Sigmoid colon (tissue), 4 donors: ENCODE results near the gene HLA-DOB.

Experiments used
- EP300 ChIP-seq, 4 donors: sonication (generic); formaldehyde crosslinking; IDR thresholded peaks; one replicate each; pipeline ENCODE4 v1.6.1; 2017; ENCODE audit warnings: antibody characterized with exemption in 4 of 4
- POLR2A ChIP-seq, 2 donors: fragments of 450-650 bp; IDR thresholded peaks; one replicate each; pipeline ENCODE4 v1.6.1; 2016; ENCODE audit warnings: antibody characterized with exemption in 2 of 2, mild to moderate bottlenecking in 2 of 2, moderate library complexity in 2 of 2
- POLR2AphosphoS5 ChIP-seq, 4 donors: sonication (generic); formaldehyde crosslinking; IDR thresholded peaks; one replicate each; pipeline ENCODE4 v1.6.1; 2017; ENCODE audit warnings: antibody characterized with exemption in 4 of 4
- TF ChIP-seq, protein P1 (sequence below), 4 experiments: fragments of 450-650 bp in 3 of 4; fragments of 200-600 bp in 1 of 4; IDR thresholded peaks; one replicate each; pipeline ENCODE4 v1.5.1; 2016 to 2019; ENCODE audit warnings: antibody characterized with exemption in 4 of 4, mild to moderate bottlenecking in 3 of 4, moderate library complexity in 2 of 4

DNA sequence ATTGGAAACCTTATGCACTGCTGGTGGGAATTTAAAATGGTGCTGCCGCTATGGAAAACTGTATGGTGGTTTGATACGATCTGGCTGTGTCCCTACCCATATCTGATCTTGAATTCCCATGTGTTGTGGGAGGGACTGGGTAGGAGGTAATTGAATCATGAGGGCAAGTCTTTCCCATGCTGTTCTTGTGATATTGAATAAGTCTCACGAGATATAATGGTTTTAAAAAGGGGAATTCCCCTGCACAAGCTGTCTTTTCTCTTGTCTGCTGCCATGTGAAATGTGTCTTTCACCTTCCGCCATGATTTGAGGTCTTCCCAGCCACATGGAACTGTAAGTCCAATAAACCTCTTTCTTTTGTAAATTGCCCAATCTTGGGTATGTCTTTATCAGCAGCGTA is 16.9 kb upstream of the HLA-DOB start:
- TF ChIP-seq, protein P1, sequence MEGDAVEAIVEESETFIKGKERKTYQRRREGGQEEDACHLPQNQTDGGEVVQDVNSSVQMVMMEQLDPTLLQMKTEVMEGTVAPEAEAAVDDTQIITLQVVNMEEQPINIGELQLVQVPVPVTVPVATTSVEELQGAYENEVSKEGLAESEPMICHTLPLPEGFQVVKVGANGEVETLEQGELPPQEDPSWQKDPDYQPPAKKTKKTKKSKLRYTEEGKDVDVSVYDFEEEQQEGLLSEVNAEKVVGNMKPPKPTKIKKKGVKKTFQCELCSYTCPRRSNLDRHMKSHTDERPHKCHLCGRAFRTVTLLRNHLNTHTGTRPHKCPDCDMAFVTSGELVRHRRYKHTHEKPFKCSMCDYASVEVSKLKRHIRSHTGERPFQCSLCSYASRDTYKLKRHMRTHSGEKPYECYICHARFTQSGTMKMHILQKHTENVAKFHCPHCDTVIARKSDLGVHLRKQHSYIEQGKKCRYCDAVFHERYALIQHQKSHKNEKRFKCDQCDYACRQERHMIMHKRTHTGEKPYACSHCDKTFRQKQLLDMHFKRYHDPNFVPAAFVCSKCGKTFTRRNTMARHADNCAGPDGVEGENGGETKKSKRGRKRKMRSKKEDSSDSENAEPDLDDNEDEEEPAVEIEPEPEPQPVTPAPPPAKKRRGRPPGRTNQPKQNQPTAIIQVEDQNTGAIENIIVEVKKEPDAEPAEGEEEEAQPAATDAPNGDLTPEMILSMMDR (IDR thresholded peaks at IDR 0.05), result no peak
- TF ChIP-seq POLR2A (IDR thresholded peaks at IDR 0.05), result no peak
- TF ChIP-seq EP300 (IDR thresholded peaks at IDR 0.05), result no peak
- TF ChIP-seq POLR2AphosphoS5 (IDR thresholded peaks at IDR 0.05), result no peak
